Neutrophil (primary cell): ENCODE measurements around the gene SCRN1.
"Not testable (repeated sequence)": the region's sequence is repeated elsewhere in the genome, so short reads cannot be mapped to it uniquely, and the experiment has no call there.

Experiments
- H3K27ac ChIP-seq: fragments of 200-600 bp; sonication (generic); 2 replicates; pipeline ENCODE4 v1.5.1; 2016; ENCODE audit warnings: mild to moderate bottlenecking, moderate library complexity
- H3K27me3 ChIP-seq: fragments of 200-600 bp; sonication (generic); 2 replicates; pipeline ENCODE4 v1.6.0; 2016; ENCODE audit warnings: mild to moderate bottlenecking
- H3K36me3 ChIP-seq: fragments of 200-600 bp; sonication (generic); 2 replicates; pipeline ENCODE4 v1.5.1; 2017
- H3K4me1 ChIP-seq, 2 experiments: fragments of 200-600 bp in 1 of 2; sonication (generic) in 1 of 2; 1 replicate in 1 of 2; 2 replicates in 1 of 2; pipeline versions ENCODE4 v1.5.1 to v1.6.1; 2013 to 2016; ENCODE audit warnings: low read depth in 1 of 2, low read length in 1 of 2, mild to moderate bottlenecking in 1 of 2, moderate library complexity in 1 of 2; ENCODE audit not compliant: control insufficient read depth in 1 of 2, insufficient read depth in 1 of 2
- H3K4me3 ChIP-seq, 2 experiments: fragments of 200-600 bp in 1 of 2; sonication (generic) in 1 of 2; 1 replicate in 1 of 2; 2 replicates in 1 of 2; pipeline ENCODE4 v1.5.1; 2013 to 2016; ENCODE audit warnings: low read depth in 1 of 2, low read length in 1 of 2, mild to moderate bottlenecking in 1 of 2, moderate library complexity in 1 of 2
- H3K9me3 ChIP-seq: fragments of 200-600 bp; sonication (generic); 2 replicates; pipeline ENCODE4 v1.5.1; 2016
- TF ChIP-seq, protein P1 (sequence below): fragments of 200-600 bp; sonication (generic); IDR thresholded peaks from 2 replicates; pipeline ENCODE4 v1.5.1; 2016; ENCODE audit warnings: antibody characterized with exemption

Gene SCRN1

DNA sequence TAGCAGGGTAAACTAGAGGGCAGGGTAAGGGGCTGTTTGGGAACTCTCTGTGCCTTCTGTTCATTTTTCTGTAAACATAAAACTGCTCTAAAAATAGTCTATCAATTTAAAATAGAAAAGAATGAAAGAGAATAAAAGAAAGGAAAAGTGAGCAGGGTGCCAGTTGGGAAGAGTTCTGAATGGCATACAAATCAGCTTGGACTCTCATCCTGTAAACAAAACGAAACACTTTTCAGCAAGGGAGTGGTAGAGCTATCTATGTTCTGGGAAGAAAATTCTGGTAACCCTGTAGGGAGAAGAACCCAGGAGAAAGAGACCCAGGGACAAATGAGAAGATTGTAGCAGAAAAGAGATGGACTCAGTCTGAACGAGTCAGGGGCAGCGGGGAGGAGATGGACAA lies 24.6 kb downstream of the SCRN1 start:
- Histone ChIP-seq H3K4me1 (no peaks in the 10 kb centered on the region), H3K9me3 (no peaks in the 10 kb centered on the region), H3K27me3 (no peaks in the 10 kb centered on the region), H3K4me3 (no peak overlapping the region), H3K27ac (no peak overlapping the region), H3K36me3 (no peaks in the 10 kb centered on the region)
- TF ChIP-seq, protein P1, sequence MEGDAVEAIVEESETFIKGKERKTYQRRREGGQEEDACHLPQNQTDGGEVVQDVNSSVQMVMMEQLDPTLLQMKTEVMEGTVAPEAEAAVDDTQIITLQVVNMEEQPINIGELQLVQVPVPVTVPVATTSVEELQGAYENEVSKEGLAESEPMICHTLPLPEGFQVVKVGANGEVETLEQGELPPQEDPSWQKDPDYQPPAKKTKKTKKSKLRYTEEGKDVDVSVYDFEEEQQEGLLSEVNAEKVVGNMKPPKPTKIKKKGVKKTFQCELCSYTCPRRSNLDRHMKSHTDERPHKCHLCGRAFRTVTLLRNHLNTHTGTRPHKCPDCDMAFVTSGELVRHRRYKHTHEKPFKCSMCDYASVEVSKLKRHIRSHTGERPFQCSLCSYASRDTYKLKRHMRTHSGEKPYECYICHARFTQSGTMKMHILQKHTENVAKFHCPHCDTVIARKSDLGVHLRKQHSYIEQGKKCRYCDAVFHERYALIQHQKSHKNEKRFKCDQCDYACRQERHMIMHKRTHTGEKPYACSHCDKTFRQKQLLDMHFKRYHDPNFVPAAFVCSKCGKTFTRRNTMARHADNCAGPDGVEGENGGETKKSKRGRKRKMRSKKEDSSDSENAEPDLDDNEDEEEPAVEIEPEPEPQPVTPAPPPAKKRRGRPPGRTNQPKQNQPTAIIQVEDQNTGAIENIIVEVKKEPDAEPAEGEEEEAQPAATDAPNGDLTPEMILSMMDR: no peak

GRCh38 chr7:29962035-29962434 lies 27.6 kb downstream of the SCRN1 start:
- Histone ChIP-seq H3K27me3 (no peaks in the 10 kb centered on the region), H3K4me1 (no peaks in the 10 kb centered on the region), H3K36me3 (no peaks in the 10 kb centered on the region), H3K27ac (no peak overlapping the region), H3K4me3 (no peak overlapping the region), H3K9me3 (no peaks in the 10 kb centered on the region)
- TF ChIP-seq, protein P1: no peak

DNA sequence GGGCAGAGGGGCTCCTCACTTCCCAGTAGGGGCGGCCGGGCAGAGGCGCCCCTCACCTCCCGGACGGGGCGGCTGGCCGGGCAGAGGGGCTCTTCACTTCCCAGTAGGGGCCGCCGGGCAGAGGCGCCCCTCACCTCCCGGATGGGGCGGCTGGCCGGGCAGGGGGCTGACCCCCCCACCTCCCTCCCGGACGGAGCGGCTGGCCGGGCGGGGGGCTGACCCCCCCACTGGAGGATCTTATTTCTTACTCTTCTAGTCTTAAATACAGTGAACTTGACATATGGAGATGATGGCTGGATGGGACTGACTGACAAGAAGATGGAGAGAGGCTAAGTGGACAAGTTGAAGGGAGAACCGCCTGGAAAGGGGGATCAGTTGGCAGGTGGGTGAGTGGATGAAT lies 28.0 kb downstream of the SCRN1 start:
- not testable (repeated sequence) for H3K27me3 ChIP-seq, H3K9me3 ChIP-seq, H3K36me3 ChIP-seq, H3K27ac ChIP-seq, H3K4me1 ChIP-seq, H3K4me3 ChIP-seq

GRCh38 chr7:29958667-29959358 lies 30.8 kb downstream of the SCRN1 start:
- TF ChIP-seq, protein P1: no peak
- Histone ChIP-seq H3K36me3 (no peaks in the 10 kb centered on the region), H3K9me3 (no peaks in the 10 kb centered on the region), H3K4me1 (peaks cover 12 to 15% of the 10 kb centered on the region in 2 experiments), H3K27me3 (no peaks in the 10 kb centered on the region), H3K4me3 (no peak overlapping the region), H3K27ac (no peak overlapping the region)

DNA sequence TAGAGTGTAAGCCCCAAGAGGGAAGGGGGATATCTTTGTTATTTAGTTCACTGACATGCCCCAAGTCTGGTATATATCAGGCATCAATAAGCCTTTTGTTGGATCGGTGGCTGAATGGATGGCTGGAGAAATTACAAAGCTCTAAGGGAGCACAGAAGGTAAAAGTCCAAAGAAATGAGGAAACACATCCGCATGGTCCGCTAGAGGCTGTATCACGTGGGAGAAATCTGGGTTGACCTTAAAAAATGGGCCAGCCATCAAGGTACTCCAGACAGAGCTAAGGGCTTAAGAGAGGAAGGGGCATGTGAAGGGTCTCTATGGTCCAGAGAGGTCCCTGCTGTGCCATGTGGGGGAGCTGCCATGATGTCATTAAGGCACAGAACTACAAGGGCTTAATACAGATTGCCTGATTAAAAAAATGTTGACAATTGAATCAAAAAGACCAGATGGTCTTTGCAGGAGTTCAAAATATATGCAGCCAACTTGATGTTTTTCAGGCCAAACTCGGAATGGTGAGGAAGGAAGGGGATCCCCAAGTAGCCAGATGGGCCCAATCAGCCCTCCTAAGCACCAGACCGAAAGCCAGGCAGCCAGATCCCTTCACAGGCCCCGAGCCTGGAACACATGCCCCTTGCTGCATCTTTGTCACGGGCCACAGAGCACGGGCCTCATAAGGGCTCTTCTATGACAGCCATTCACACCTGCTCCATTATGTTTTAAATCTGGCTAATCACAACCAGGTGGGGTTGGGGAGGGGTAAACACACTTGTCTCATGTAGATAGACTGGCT lies 31.9 kb downstream of the SCRN1 start:
- Histone ChIP-seq H3K27me3 (no peaks in the 10 kb centered on the region), H3K9me3 (no peaks in the 10 kb centered on the region), H3K27ac (no peak overlapping the region), H3K4me1 (peaks cover 15 to 16% of the 10 kb centered on the region in 2 experiments), H3K4me3 (no peak overlapping the region), H3K36me3 (no peaks in the 10 kb centered on the region)
- TF ChIP-seq, protein P1: no peak

GRCh38 chr7:29956487-29956836 lies 33.1 kb downstream of the SCRN1 start:
- Histone ChIP-seq H3K36me3 (no peaks in the 10 kb centered on the region), H3K4me1 (peaks cover 15 to 16% of the 10 kb centered on the region in 2 experiments), H3K27ac (peak overlapping the region; percentile 57), H3K4me3 (no peak overlapping the region), H3K9me3 (no peaks in the 10 kb centered on the region), H3K27me3 (no peaks in the 10 kb centered on the region)
- TF ChIP-seq, protein P1: no peak
